ENCODE measurements around the gene PHTF2. TPM values are rescaled to one million over a fixed set of nuclear protein-coding genes. Genes with fewer than 3 reads are reported as not detected.

Gene PHTF2
- total RNA-seq, 1 experiment from 2014 or later: 26.7 TPM

- ATAC-seq (no peak), DNase-seq (ENCODE audit: low read depth, low spot score) (no peak)
- Histone ChIP-seq H3K27ac (ENCODE audit: low read depth, low read length) (no peak overlapping the region), H3K27me3 (ENCODE audit: insufficient read depth, low read length) (no peaks in the 10 kb centered on the region), H4K20me1 (ENCODE audit: insufficient read depth) (no peaks in the 10 kb centered on the region), H3K4me2 (ENCODE audit: low read length) (no peak overlapping the region), H3K36me3 (ENCODE audit: control insufficient read depth in 1 of 2, insufficient read depth in 2 of 2, low read length in 2 of 2) (no peaks in the 10 kb centered on the region), H3K4me3 (replicated peaks in 1 of 2; ENCODE audit: low read depth in 1 of 2, low read length in 2 of 2) (no peak overlapping the region), H3K79me2 (ENCODE audit: insufficient read depth, low read length) (peaks cover 5% of the 10 kb centered on the region), H3K9me2 (ENCODE audit: insufficient read depth) (no peaks in the 10 kb centered on the region), H3K4me1 (ENCODE audit: control insufficient read depth in 1 of 2, insufficient read depth in 2 of 2, low read length in 2 of 2) (peaks cover 13 to 18% of the 10 kb centered on the region in 2 experiments), H3K9me3 (ENCODE audit: control insufficient read depth in 1 of 2, insufficient read depth in 1 of 2, low read depth in 1 of 2, low read length in 2 of 2) (no peaks in the 10 kb centered on the region), H3K9ac (ENCODE audit: low read length) (no peak overlapping the region), H2AFZ (ENCODE audit: low read depth, low read length, poor library complexity, severe bottlenecking) (no peak overlapping the region)
- RAD21 ChIA-PET (ENCODE audit: low non-redundant PET in 1 of 2, low total read pairs in 2 of 2, uncharacterized antibody in 2 of 2, unreplicated experiment in 2 of 2): no interaction called here
- no peak for TF ChIP-seq REST (IDR thresholded peaks at IDR 0.05; ENCODE audit: low read depth)
- POLR2A ChIA-PET: no interaction called here
- intact Hi-C loops (cut with micrococcal nuclease): no loop called here
- no TSS peak for BruUV-seq (replicated peaks)
- CTCF ChIA-PET: no interaction called here
Observed at GRCh38 chr7:77831481-77831880, 32.9 kb downstream of the PHTF2 start.

- no peak for ATAC-seq
- ChIA-PET RAD21 (ENCODE audit: low non-redundant PET in 1 of 2, low total read pairs in 2 of 2, uncharacterized antibody in 2 of 2, unreplicated experiment in 2 of 2) (no interaction called here), POLR2A (no interaction called here), CTCF (no interaction called here)
- H3K4me2 ChIP-seq (ENCODE audit: low read length): no peak overlapping the region
- no peak overlapping the region for H3K27ac ChIP-seq (ENCODE audit: low read depth, low read length)
- no peaks in the 10 kb centered on the region for H3K27me3 ChIP-seq (ENCODE audit: insufficient read depth, low read length)
- BruUV-seq (replicated peaks): no TSS peak
- intact Hi-C loops (cut with micrococcal nuclease): no loop called here
- TF ChIP-seq CTCF (IDR thresholded peaks at IDR 0.05 in 2 of 3, conservative IDR thresholded peaks at IDR 0.05 in 1 of 3; ENCODE audit: borderline replicate concordance in 1 of 3, insufficient read depth in 1 of 3, low read depth in 2 of 3, low read length in 2 of 3): no peak
- TF ChIP-seq SRF (IDR thresholded peaks at IDR 0.05; ENCODE audit: low read depth): no peak
- TF ChIP-seq REST (IDR thresholded peaks at IDR 0.05; ENCODE audit: low read depth): no peak
- no peak for TF ChIP-seq YY1 (IDR thresholded peaks at IDR 0.05; ENCODE audit: extremely low read depth, insufficient replicate concordance, low read depth, low read length)
- no peaks in the 10 kb centered on the region for H3K9me2 ChIP-seq (ENCODE audit: insufficient read depth)
- H3K4me3 ChIP-seq (replicated peaks in 1 of 2; ENCODE audit: low read depth in 1 of 2, low read length in 2 of 2): no peak overlapping the region
- no peak overlapping the region for H3K9ac ChIP-seq (ENCODE audit: low read length)
- peaks cover 13 to 18% of the 10 kb centered on the region in 2 experiments for H3K4me1 ChIP-seq (ENCODE audit: control insufficient read depth in 1 of 2, insufficient read depth in 2 of 2, low read length in 2 of 2)
- DNase-seq (ENCODE audit: low read depth, low spot score): no peak
- H2AFZ ChIP-seq (ENCODE audit: low read depth, low read length, poor library complexity, severe bottlenecking): no peak overlapping the region
- H3K36me3 ChIP-seq (ENCODE audit: control insufficient read depth in 1 of 2, insufficient read depth in 2 of 2, low read length in 2 of 2): no peaks in the 10 kb centered on the region
- peaks cover 5% of the 10 kb centered on the region for H3K79me2 ChIP-seq (ENCODE audit: insufficient read depth, low read length)
- no peaks in the 10 kb centered on the region for H4K20me1 ChIP-seq (ENCODE audit: insufficient read depth)
- no peaks in the 10 kb centered on the region for H3K9me3 ChIP-seq (ENCODE audit: control insufficient read depth in 1 of 2, insufficient read depth in 1 of 2, low read depth in 1 of 2, low read length in 2 of 2)
Observed at GRCh38 chr7:77831953-77832352, 33.4 kb downstream of the PHTF2 start.

All from HCT116 (cell line).